Measurements from ENCODE around the gene MKI67.

DNA sequence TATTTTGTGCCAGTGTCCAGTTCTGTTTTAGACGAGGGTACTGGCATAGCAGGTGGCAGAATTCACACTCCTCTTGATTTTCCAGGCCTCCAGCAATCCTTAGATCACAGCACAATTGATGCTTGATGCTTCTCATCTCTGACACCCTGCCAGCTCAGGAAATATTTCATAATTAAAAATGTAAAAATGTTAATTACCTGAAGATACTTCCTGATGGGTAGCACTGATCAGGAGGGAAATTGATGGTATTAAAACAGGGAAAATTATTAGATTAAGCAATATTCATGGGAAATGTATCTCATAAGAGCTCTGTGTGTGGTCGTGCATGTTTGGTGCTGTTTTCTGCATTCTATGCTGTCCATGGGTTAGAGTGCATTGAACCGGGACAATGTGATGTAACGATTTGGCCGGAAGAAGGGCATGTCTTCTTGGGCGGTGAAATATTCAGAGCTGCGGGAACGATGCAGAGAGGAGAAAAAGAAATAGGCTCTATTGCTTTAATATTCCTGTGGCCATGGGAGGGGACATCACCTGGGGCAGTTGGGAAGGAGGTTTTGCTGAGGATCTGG lies 43.7 kb upstream of the MKI67 start:
- TF ChIP-seq MAX (IDR thresholded peaks at IDR 0.05) (no peak), CEBPB (IDR thresholded peaks at IDR 0.05) (no peak), RAD21 (IDR thresholded peaks at IDR 0.05; ENCODE audit: low read depth) (no peak), FOXM1 (IDR thresholded peaks at IDR 0.05; ENCODE audit: borderline replicate concordance, low read depth) (no peak), EP300 (IDR thresholded peaks at IDR 0.05; ENCODE audit: borderline replicate concordance) (no peak), NFIC (IDR thresholded peaks at IDR 0.05) (no peak)
- TF ChIP-seq, protein P1, sequence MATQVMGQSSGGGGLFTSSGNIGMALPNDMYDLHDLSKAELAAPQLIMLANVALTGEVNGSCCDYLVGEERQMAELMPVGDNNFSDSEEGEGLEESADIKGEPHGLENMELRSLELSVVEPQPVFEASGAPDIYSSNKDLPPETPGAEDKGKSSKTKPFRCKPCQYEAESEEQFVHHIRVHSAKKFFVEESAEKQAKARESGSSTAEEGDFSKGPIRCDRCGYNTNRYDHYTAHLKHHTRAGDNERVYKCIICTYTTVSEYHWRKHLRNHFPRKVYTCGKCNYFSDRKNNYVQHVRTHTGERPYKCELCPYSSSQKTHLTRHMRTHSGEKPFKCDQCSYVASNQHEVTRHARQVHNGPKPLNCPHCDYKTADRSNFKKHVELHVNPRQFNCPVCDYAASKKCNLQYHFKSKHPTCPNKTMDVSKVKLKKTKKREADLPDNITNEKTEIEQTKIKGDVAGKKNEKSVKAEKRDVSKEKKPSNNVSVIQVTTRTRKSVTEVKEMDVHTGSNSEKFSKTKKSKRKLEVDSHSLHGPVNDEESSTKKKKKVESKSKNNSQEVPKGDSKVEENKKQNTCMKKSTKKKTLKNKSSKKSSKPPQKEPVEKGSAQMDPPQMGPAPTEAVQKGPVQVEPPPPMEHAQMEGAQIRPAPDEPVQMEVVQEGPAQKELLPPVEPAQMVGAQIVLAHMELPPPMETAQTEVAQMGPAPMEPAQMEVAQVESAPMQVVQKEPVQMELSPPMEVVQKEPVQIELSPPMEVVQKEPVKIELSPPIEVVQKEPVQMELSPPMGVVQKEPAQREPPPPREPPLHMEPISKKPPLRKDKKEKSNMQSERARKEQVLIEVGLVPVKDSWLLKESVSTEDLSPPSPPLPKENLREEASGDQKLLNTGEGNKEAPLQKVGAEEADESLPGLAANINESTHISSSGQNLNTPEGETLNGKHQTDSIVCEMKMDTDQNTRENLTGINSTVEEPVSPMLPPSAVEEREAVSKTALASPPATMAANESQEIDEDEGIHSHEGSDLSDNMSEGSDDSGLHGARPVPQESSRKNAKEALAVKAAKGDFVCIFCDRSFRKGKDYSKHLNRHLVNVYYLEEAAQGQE (IDR thresholded peaks at IDR 0.05; ENCODE audit: low read depth) = no peak

Measured in Ishikawa (cell line).